NCI-H460 (cell line): ENCODE measurements around the gene ABRAXAS1. TPM values are rescaled to one million over a fixed set of nuclear protein-coding genes. Genes with fewer than 3 reads are reported as not detected.

Source experiments
- DNase-seq: peaks from one replicate; pipeline ENCODE4 v3.0.0-alpha.2; 2016; ENCODE audit warnings: low read depth; ENCODE audit errors: extremely low read depth
- total RNA-seq: library from RNA; depleted of rRNA; stranded (reverse); fragments of >200 nt; shearing (Covaris generic); gene quantifications from 2 replicates; pipeline ENCODE4 v1.2.3, GENCODE V29; 2014; rRNA removed

ABRAXAS1 gene
- total RNA-seq, 1 experiment from 2014 or later: 32.5 TPM

DNA sequence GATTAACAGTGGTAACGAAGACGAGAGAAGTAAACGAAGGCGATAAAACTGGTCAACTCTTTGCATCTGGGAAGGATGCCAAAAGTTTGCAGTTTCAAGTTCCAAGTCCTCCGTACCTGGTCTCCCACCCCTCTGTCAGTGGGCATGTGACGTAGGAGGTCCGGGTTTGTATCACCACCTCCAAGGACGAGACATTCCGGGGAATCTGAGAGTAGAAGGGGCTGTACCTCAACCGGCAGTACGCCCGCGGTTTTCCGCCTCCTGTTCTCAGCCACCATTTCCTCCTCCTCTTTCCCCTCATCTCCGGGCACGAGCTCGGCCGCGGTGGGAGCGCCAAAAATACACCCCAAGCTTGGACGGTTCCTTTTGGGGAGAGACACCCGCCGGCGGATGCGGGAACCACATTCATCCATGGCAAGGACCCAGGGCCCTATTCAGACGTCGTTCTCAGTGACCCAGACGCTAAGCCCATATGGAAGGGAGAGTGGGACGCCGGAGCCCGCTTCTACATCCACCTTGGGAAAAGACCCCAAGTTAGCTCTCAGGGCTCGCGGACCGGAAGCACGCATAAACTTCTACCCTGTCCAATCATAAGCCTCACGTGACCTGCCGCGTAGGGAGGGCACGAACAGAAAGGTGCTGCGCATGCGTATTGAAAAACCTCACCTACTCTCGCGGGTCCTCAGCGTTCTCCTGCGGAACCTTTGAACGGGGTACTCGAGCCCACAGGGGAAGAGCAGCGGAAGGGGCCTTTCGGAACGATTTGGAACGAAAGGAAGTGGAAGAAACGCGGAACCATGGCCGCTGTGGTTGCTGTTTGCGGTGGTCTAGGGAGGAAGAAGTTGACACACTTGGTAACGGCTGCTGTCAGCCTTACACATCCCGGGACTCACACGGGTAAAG lies 29.4 kb downstream of the ABRAXAS1 start, which contains the start of the genes HELQ and MRPS18C:
HELQ (minus strand) TSS at position 543 of the 903 bp plus-strand sequence; CDS start at position 413, 130 bp downstream.
MRPS18C (plus strand) TSS at position 778 of the 903 bp plus-strand sequence; CDS start at position 798, 20 bp downstream.
- DNase-seq: peak; percentile 96

DNA sequence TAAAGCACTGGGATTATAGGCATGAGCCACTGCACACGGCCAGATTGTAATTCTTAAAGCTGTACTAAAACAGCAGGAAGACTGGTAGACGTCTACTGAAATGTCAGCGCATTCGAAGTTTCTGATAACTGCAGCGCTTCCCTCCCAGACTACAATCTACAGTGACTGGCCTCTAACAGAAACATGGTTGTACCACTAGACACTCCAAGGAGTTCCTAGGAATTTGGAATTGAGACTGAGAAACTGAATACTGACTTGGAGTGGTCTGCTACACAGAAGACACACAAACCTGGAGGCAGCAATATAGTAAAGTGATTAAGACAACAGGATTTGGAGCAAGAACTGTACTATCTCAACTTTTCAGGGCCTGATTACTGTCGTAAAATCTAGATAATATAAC lies 30.2 kb downstream of the ABRAXAS1 start:
- DNase-seq: no peak

DNA sequence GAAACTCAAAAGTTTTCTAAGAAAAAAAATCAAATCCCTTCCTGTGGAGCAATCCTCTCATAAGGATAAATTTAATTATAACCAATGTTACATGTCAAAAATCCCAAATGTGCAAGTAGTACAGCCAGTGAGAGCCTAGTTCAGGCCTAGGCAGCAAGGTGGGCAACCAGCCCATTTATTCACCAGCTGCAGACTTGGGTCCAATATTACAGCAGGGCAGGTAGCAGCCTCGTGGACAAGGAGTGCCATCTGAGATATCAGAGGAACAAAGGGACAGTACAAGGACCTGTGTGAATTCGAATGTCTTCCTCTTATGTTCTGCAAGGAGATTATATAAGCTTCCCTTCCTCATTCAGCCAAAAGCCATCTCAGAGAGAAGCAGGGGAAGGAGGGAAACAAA lies 35.9 kb downstream of the ABRAXAS1 start:
- no peak for DNase-seq

DNA sequence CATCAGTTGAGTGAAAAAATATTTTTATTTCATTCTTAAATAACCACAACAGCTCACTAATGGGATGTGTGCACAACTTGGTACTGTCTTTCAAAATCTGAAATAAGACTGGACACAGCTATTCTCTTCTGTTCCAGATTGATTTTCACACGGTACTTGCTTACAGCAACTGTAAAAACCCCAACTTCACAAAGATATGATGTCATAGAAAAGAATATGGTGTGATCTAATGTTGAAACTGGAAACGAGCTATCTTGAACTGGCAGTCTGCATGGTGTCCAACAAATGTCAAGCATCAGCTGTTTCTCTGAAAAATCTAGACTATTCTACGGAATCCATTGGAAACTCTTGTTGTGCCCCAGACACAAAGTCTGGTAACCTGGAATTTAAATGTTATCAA lies 44.0 kb downstream of the ABRAXAS1 start:
- DNase-seq: no peak

DNA sequence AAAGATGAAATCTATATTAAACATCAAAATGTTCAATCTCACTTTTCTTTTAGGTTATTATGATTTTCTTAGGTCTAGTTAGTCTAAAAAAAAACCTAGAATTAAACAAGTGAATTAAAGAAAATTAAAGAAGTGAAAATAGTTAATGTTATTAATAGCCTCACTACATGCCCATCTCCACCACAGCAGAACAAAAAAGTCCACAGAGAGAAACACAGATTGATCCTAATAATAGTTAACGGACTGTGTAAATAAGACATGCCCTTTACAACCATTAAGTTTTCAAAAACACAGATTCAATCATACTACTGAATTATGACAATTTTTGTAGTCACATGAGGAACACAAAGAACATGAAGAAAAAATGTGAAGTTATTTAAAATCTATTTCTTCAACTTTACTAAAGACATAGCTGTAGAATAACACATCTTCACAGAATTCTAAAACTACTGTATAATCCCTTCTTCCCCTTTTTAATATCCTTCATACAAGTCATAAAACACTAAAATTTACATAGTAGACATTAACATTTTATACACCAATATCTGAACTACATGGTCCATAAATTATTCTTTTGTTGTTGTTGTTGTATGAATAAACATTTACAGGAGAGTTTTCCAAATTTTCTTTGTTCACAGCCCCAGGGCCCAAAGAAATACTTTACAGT lies 44.6 kb downstream of the ABRAXAS1 start:
- no peak for DNase-seq

DNA sequence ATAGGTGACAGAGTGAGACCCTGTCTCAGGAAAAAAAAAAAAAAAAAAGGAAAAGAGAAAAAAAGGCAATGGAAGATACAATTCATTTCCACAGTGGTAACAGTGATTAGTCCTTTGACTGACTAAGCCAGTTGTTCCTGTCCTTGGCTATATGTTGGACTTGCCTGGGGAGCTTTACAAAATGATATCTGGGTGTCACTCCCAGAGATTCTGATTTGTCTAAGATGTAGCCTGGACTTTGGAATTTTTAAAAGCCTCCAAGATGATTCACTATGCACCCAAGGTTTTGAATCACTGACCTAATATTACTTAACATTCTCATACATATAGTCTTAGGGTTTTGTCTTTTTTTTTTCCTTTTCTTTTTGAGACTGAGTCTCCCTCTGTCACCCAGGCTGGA lies 46.2 kb downstream of the ABRAXAS1 start:
- DNase-seq: no peak

DNA sequence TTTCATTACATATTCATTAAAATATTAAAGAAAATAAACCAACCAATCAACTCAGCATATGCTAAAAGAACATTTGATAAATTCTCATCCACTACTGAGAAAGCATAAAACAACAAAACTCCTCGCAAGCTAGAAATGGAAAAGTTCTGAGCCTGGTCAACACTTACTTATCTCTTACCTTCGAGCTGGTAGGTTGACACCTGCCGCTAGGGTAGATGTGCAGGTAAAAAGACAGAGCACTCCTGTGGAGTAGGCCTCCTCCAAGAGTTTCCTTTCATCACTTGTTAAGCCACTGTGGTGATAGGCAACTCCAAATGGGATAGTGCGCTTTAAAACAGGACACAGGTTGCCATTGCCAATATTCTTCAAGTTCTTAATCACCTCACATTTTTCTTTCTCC lies 48.2 kb downstream of the ABRAXAS1 start:
- no peak for DNase-seq

DNA sequence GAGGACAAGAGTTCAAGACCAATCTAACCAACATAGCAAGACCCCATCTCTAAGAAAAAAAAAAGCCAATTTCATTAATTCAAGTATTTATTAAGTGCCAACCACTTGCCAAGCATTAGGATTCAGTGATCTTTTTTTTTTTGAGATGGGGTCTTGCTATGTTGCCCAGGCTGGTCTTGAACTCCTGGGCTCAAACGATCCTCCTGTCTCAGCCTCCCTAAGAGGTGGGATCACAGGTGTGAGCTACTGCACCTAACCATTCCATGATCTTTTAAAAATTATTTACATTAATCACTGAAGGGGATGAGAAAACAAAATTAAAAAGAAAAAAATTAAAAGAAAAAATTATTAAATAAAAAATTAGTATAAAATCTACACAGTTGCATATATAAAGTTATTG lies 53.7 kb downstream of the ABRAXAS1 start:
- DNase-seq: no peak

DNA sequence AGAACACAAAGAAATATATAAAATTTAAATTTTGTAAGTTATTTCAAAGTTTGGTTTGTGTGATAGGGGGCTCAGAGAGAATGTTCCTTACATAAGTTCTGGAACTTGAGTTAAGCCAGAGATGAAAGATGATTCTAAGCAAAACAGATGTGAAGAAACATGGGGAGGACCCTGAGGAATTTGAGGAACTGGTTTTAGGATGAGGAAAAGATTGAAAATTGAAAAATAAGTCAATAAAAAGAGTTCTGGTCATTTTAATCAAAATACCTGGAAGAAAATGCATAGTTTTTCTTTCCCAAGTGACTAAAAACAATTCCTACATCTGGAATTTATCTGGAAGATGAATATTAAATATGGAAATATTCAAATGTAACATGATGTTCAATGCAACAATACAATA lies 66.7 kb downstream of the ABRAXAS1 start:
- DNase-seq: no peak

DNA sequence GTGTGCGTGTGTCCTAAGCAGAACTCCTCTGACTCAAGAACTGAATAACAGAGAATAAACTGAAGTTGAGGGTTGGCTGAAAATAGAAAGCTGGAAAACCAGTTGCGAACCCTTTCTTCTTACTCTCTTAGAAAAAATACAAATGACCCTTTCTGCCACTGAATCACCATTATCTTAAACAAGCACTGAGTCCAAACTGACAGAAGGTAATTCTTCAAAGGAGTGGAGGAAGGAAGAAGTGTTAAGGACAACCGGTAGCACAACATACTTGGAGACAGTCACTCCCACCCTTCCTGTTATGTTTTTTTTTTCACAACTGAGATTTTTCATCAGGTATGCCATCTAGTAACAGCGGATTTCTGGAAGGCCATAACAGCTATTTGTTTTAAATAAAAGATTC lies 67.3 kb downstream of the ABRAXAS1 start:
- no peak for DNase-seq

DNA sequence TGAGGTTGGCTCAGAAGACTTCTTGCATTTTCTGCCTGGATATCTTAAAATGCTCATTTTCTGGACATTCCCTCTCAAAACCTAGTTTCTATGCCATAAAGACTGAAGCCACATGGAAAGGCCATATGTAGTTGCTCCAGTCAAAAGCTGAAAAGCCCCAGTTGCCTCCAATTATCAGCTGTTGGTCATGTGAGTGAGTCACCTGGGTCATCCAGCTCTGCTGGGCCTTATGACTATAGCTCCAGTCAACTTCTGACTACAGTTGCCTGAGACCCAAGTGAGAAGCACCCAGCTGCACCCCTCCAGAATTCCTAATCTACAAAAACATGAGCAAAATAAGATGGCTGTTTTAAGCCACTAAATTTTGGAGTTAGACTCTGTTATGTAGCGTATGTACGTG lies 71.2 kb downstream of the ABRAXAS1 start:
- DNase-seq: no peak

Other genes with a start within 250 kb of the ABRAXAS1 start
- gene COQ2, start 200.3 kb downstream of the ABRAXAS1 start, total RNA-seq: 35.7 and 40.3 TPM in 2 replicates
- 4.4 and 4.8 TPM in 2 replicates for gene HPSE, start 150.3 kb downstream of the ABRAXAS1 start, total RNA-seq
- 7.1 and 7.6 TPM in 2 replicates for gene HELQ, start 29.3 kb downstream of the ABRAXAS1 start, total RNA-seq
- 33.9 and 40.5 TPM in 2 replicates for gene MRPS18C, start 29.0 kb downstream of the ABRAXAS1 start, total RNA-seq
- gene GPAT3, start 51.0 kb upstream of the ABRAXAS1 start, total RNA-seq: 69.2 and 80.5 TPM in 2 replicates